Trophoblast cell (in vitro differentiated cells and primary cell): ENCODE data around the gene DNAJC12.

Source experiments
- DNase-seq, 2 donors: peaks; one replicate each; pipeline ENCODE4 v3.0.0-alpha.2; 2016
- H2AFZ ChIP-seq: 2 replicates; pipeline ENCODE4 v1.6.1; 2013; ENCODE audit warnings: low read length, moderate library complexity, mild to moderate bottlenecking; ENCODE audit not compliant: insufficient read depth, poor library complexity
- H2AK5ac ChIP-seq: 2 replicates; pipeline ENCODE4 v1.6.1; 2013; ENCODE audit warnings: mild to moderate bottlenecking, low read length
- H2BK120ac ChIP-seq: 2 replicates; pipeline ENCODE4 v1.6.1; 2013; ENCODE audit warnings: low read length, mild to moderate bottlenecking, moderate library complexity; ENCODE audit not compliant: insufficient read depth, poor library complexity
- H2BK12ac ChIP-seq: 2 replicates; pipeline ENCODE4 v1.6.1; 2013; ENCODE audit warnings: mild to moderate bottlenecking, low read length, moderate library complexity
- H2BK5ac ChIP-seq: 2 replicates; pipeline ENCODE4 v1.6.1; 2013; ENCODE audit warnings: low read length, low read depth, moderate library complexity, mild to moderate bottlenecking; ENCODE audit not compliant: poor library complexity
- H3K14ac ChIP-seq: 2 replicates; pipeline ENCODE4 v1.6.1; 2013; ENCODE audit warnings: mild to moderate bottlenecking, low read length
- H3K18ac ChIP-seq: 2 replicates; pipeline ENCODE4 v1.6.1; 2013; ENCODE audit warnings: mild to moderate bottlenecking, low read length
- H3K23ac ChIP-seq: 2 replicates; pipeline ENCODE4 v1.6.1; 2013; ENCODE audit warnings: low read length
- H3K27ac ChIP-seq: 2 replicates; pipeline ENCODE4 v1.5.1; 2013; ENCODE audit warnings: low read depth, mild to moderate bottlenecking, inconsistent platforms, low read length, moderate library complexity
- H3K27me3 ChIP-seq: 2 replicates; pipeline ENCODE4 v1.6.1; 2013; ENCODE audit warnings: inconsistent platforms, mild to moderate bottlenecking, low read length, moderate library complexity; ENCODE audit not compliant: insufficient read depth
- H3K36me3 ChIP-seq, 2 experiments: 1 replicate in 1 of 2; 2 replicates in 1 of 2; pipeline ENCODE4 v1.6.1; 2013; ENCODE audit warnings: low read length in 2 of 2, mild to moderate bottlenecking in 2 of 2, moderate library complexity in 1 of 2; ENCODE audit not compliant: insufficient read depth in 2 of 2, control insufficient read depth in 1 of 2
- H3K4ac ChIP-seq: 2 replicates; pipeline ENCODE4 v1.6.1; 2013; ENCODE audit warnings: low read depth, mild to moderate bottlenecking, low read length, moderate library complexity
- H3K4me1 ChIP-seq, 2 experiments: 1 replicate in 1 of 2; 2 replicates in 1 of 2; pipeline ENCODE4 v1.6.1; 2013; ENCODE audit warnings: low read length in 2 of 2, mild to moderate bottlenecking in 2 of 2, moderate library complexity in 1 of 2; ENCODE audit not compliant: insufficient read depth in 2 of 2, control insufficient read depth in 1 of 2
- H3K4me2 ChIP-seq: 2 replicates; pipeline ENCODE4 v1.6.1; 2013; ENCODE audit warnings: inconsistent platforms, mild to moderate bottlenecking, low read length, moderate library complexity
- H3K4me3 ChIP-seq: 2 replicates; pipeline ENCODE4 v1.5.1; 2013; ENCODE audit warnings: mild to moderate bottlenecking, low read depth, low read length, inconsistent platforms
- H3K79me1 ChIP-seq: one replicate; pipeline ENCODE4 v1.6.1; 2013; ENCODE audit warnings: low read length
- H3K79me2 ChIP-seq: 2 replicates; pipeline ENCODE4 v1.6.1; 2013; ENCODE audit warnings: low read length, mild to moderate bottlenecking; ENCODE audit not compliant: control insufficient read depth, insufficient read depth, poor library complexity
- H3K9ac ChIP-seq: 2 replicates; pipeline ENCODE4 v1.6.1; 2013; ENCODE audit warnings: mild to moderate bottlenecking, low read length
- H3K9me3 ChIP-seq: 2 replicates; pipeline ENCODE4 v1.6.1; 2013; ENCODE audit warnings: low read depth, mild to moderate bottlenecking, control low read depth, inconsistent platforms, low read length; ENCODE audit not compliant: insufficient read depth
- H4K12ac ChIP-seq: 2 replicates; pipeline ENCODE4 v1.6.1; 2013; ENCODE audit warnings: low read depth, mild to moderate bottlenecking, low read length, moderate library complexity
- H4K8ac ChIP-seq: 2 replicates; pipeline ENCODE4 v1.6.1; 2013; ENCODE audit warnings: low read depth, mild to moderate bottlenecking, low read length, moderate library complexity
- H4K91ac ChIP-seq: one replicate; pipeline ENCODE4 v1.6.1; 2013; ENCODE audit warnings: low read depth, mild to moderate bottlenecking, low read length, moderate library complexity
- WGBS: extraction: QIAGEN DNeasy Blood & Tissue Kit; methylation state at CpG from one replicate; pipeline ENCODE4 v1.1.7; 2013; ENCODE audit warnings: missing lambda C conversion rate; ENCODE audit not compliant: insufficient read length, insufficient coverage; ENCODE audit errors: extremely low coverage; 5-methylcytosine and 5-hydroxymethylcytosine counted together

Gene DNAJC12

DNA sequence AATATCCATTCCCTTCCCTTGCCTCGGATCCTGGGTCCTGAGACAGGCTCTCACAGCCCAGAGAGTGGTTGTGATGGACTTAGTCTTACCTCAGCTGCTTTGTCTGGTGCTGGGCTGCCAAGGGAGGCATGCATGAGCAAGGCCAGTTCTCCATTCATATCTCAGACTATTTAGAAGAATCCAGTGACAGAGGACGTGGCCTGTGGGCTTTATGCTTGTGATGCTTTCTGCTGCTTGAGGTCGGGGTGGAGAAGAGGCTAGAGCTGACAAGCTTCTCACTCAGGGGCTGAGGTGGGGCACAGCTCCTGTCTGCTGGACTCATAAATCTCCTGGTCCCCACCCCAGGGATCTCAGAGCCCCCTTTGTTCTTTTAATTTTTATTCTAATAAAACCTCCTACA lies 66.8 kb downstream of the DNAJC12 start:
- Histone ChIP-seq H3K79me2 (no peaks in the 10 kb centered on the region), H3K4me3 (no peak overlapping the region), H3K9ac (no peak overlapping the region), H2AFZ (no peak overlapping the region), H3K4me2 (no peak overlapping the region), H3K4me1 (peaks cover 0 to 3% of the 10 kb centered on the region in 2 experiments), H3K79me1 (peaks cover 1% of the 10 kb centered on the region), H2AK5ac (no peak overlapping the region), H4K12ac (no peak overlapping the region), H3K14ac (no peak overlapping the region), H3K9me3 (no peaks in the 10 kb centered on the region), H4K91ac (no peak overlapping the region), H2BK120ac (no peak overlapping the region), H3K18ac (no peak overlapping the region), H3K27ac (no peak overlapping the region), H2BK5ac (no peak overlapping the region), H4K8ac (no peak overlapping the region), H3K36me3 (no peaks in the 10 kb centered on the region), H2BK12ac (no peak overlapping the region), H3K23ac (peak overlapping the region; percentile 25), H3K27me3 (no peaks in the 10 kb centered on the region), H3K4ac (no peak overlapping the region)
- DNase-seq: no peak
- WGBS: no CpG with 5 or more reads among the region's 3 CpGs

DNA sequence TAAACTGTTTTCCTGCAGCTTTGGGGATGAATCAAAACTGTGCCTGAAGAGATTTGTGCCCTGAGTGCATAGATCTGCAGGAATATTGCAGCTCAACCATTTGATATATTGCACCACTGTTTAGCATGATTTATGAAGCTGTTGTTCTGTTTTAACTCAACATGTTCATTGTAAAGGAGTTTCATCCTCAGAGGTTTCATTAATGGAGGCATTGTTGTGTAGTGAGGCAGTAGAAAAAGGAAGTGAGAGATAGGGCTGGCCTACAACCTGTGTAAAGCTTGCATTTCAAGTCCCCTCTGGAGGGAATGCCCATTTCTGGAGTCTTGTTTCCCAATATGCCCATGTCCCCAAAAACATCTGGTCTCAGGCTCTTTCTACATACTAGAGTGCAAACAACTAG lies 67.5 kb downstream of the DNAJC12 start:
- H2AK5ac ChIP-seq: no peak overlapping the region
- H3K4ac ChIP-seq: no peak overlapping the region
- H3K79me1 ChIP-seq: peaks cover 1% of the 10 kb centered on the region
- H3K4me3 ChIP-seq: no peak overlapping the region
- H3K9me3 ChIP-seq: no peaks in the 10 kb centered on the region
- H4K8ac ChIP-seq: no peak overlapping the region
- no peak overlapping the region for H2BK120ac ChIP-seq
- no peaks in the 10 kb centered on the region for H3K27me3 ChIP-seq
- no peak overlapping the region for H3K9ac ChIP-seq
- H3K14ac ChIP-seq: no peak overlapping the region
- no peak overlapping the region for H3K18ac ChIP-seq
- H3K4me2 ChIP-seq: no peak overlapping the region
- H3K23ac ChIP-seq: no peak overlapping the region
- H3K79me2 ChIP-seq: no peaks in the 10 kb centered on the region
- H4K91ac ChIP-seq: no peak overlapping the region
- H2BK5ac ChIP-seq: no peak overlapping the region
- H2AFZ ChIP-seq: no peak overlapping the region
- no peak overlapping the region for H3K27ac ChIP-seq
- peaks cover 0 to 3% of the 10 kb centered on the region in 2 experiments for H3K4me1 ChIP-seq
- H2BK12ac ChIP-seq: no peak overlapping the region
- DNase-seq: no peak
- H3K36me3 ChIP-seq: no peaks in the 10 kb centered on the region
- H4K12ac ChIP-seq: no peak overlapping the region

DNA sequence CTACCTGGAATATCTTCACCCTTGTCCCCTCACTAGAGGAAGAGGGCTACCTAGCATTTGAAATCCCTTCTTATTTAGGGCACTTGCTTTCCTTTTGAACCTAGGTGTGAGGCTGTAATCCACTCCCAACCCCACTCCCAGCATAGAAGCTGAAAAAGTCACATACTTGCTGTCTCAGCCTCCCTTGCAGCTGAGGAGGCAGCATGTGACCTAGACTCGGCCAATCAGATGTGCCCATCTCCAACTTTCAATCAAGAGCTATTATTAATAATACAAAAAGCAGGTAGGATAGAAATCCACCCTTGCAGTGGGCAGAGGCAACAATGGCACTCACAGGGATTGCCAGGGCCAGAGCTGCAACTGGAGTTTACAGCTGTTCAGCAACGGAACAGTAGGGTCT lies 70.7 kb downstream of the DNAJC12 start:
- Histone ChIP-seq H3K36me3 (no peaks in the 10 kb centered on the region), H3K27me3 (no peaks in the 10 kb centered on the region), H2BK12ac (no peak overlapping the region), H2BK5ac (no peak overlapping the region), H4K12ac (no peak overlapping the region), H2AFZ (no peak overlapping the region), H3K9me3 (no peaks in the 10 kb centered on the region), H3K79me1 (peaks cover 7% of the 10 kb centered on the region), H4K91ac (no peak overlapping the region), H3K27ac (no peak overlapping the region), H3K23ac (no peak overlapping the region), H2AK5ac (no peak overlapping the region), H3K4me2 (no peak overlapping the region), H3K79me2 (no peaks in the 10 kb centered on the region), H2BK120ac (no peak overlapping the region), H3K9ac (no peak overlapping the region), H3K18ac (no peak overlapping the region), H4K8ac (no peak overlapping the region), H3K4ac (no peak overlapping the region), H3K4me1 (peaks cover 0 to 5% of the 10 kb centered on the region in 2 experiments), H3K4me3 (no peak overlapping the region), H3K14ac (no peak overlapping the region)
- no CpG with 5 or more reads among the region's 2 CpGs for WGBS
- DNase-seq: no peak

DNA sequence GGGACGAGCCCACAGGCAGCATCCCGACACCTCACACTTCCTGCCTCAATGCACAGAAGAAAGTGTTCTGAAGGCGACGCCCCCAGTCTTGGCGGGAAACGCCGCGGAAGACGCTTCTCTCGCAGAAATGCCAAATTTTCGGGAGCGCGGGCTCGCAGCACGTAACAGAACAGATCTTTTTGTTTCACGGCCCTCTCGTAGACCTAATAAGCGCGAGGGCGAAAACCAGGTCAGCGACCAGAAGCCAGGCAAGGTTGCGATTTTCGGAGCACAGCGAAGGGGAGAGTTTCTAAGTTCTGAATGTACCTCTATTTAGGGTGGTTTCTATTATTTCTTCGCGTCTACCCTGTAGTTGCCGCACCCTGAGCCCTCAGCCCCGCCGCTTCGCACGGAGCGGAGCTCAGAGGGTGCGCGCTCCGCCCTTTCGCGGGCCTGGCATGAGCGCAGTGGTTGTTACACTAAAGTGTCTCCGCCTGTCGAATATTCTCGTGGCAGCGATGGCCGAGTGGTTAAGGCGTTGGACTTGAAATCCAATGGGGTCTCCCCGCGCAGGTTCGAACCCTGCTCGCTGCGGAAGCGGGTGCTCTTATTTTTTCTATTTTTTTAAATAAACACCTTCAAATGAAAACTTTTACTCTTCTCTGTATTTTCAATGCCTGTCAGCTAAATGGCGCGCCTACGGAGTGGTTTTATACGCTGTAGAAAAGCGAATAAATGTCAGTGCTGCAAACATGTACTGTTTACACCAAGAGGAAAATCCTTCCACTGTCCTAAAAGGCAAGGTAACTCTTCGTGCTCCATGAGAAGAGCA lies 73.8 kb downstream of the DNAJC12 start:
- H3K79me1 ChIP-seq: peaks cover 7% of the 10 kb centered on the region
- peaks cover 0 to 5% of the 10 kb centered on the region in 2 experiments for H3K4me1 ChIP-seq
- peak overlapping the region; percentile 93 for H3K4me2 ChIP-seq
- peak overlapping the region; percentile 79 for H2BK5ac ChIP-seq
- peak overlapping the region; percentile 76 for H4K12ac ChIP-seq
- no peak overlapping the region for H3K23ac ChIP-seq
- no peaks in the 10 kb centered on the region for H3K36me3 ChIP-seq
- peak overlapping the region; percentile 59 for H2BK12ac ChIP-seq
- no peak overlapping the region for H2AK5ac ChIP-seq
- H3K14ac ChIP-seq: peak overlapping the region; percentile 6
- H2BK120ac ChIP-seq: peak overlapping the region; percentile 78
- DNase-seq: peak; percentile 95 to 98
- H3K27me3 ChIP-seq: no peaks in the 10 kb centered on the region
- H4K91ac ChIP-seq: peak overlapping the region; percentile 86
- peak overlapping the region; percentile 50 for H3K27ac ChIP-seq
- no CpG with 5 or more reads among the region's 56 CpGs for WGBS
- no peaks in the 10 kb centered on the region for H3K9me3 ChIP-seq
- H3K4ac ChIP-seq: peak overlapping the region; percentile 16
- peak overlapping the region; percentile 64 for H4K8ac ChIP-seq
- peak overlapping the region; percentile 51 for H2AFZ ChIP-seq
- H3K79me2 ChIP-seq: no peaks in the 10 kb centered on the region
- H3K4me3 ChIP-seq: peak overlapping the region; percentile 85
- H3K18ac ChIP-seq: peak overlapping the region; percentile 63
- H3K9ac ChIP-seq: peak overlapping the region; percentile 79
